ENCODE measurements around the gene L3MBTL1.

L3MBTL1 gene

GRCh38 chr20:43549416-43550065, 42.0 kb downstream of the L3MBTL1 start:
- no peak overlapping the region for H3K27ac ChIP-seq

GRCh38 chr20:43550456-43550855, 43.0 kb downstream of the L3MBTL1 start:
- no peak for DNase-seq (ENCODE audit: low read depth, low spot score)
- no peak overlapping the region for H3K27ac ChIP-seq

More at GRCh38 chr20:43549416-43550065, 42.0 kb downstream of the L3MBTL1 start:
- DNase-seq (ENCODE audit: low read depth, low spot score), result no peak

GRCh38 chr20:43554369-43554768, 46.9 kb downstream of the L3MBTL1 start:
- H3K27ac ChIP-seq, result no peak overlapping the region
- DNase-seq (ENCODE audit: low read depth, low spot score), result no peak

- no peak within 1 kb of the TSS for H3K27ac ChIP-seq
- DNase-seq (ENCODE audit: low read depth, low spot score), result no peak
Measured at GRCh38 chr20:43558412-43559146, 51.1 kb downstream of the L3MBTL1 start, which contains the start of gene SGK2. SGK2 (plus strand) TSS chr20:43559027; CDS start chr20:43566496, 7,469 bp downstream.

- DNase-seq (ENCODE audit: low read depth, low spot score), result no peak
- H3K27ac ChIP-seq, result no peak overlapping the region
Measured at GRCh38 chr20:43559147-43559987, 51.9 kb downstream of the L3MBTL1 start.

GRCh38 chr20:43560974-43561373, 53.5 kb downstream of the L3MBTL1 start:
- no peak for DNase-seq (ENCODE audit: low read depth, low spot score)
- no peak overlapping the region for H3K27ac ChIP-seq

- DNase-seq (ENCODE audit: low read depth, low spot score), result no peak
- no peak overlapping the region for H3K27ac ChIP-seq
Measured at GRCh38 chr20:43563429-43563828, 55.9 kb downstream of the L3MBTL1 start.

GRCh38 chr20:43563991-43564390, 56.5 kb downstream of the L3MBTL1 start:
- DNase-seq (ENCODE audit: low read depth, low spot score), result no peak
- no peak overlapping the region for H3K27ac ChIP-seq

- DNase-seq (ENCODE audit: low read depth, low spot score), result no peak
- H3K27ac ChIP-seq, result no peak overlapping the region
Measured at GRCh38 chr20:43564455-43564854, 57.0 kb downstream of the L3MBTL1 start.

- DNase-seq (ENCODE audit: low read depth, low spot score), result no peak
- no peak overlapping the region for H3K27ac ChIP-seq
Measured at GRCh38 chr20:43564993-43565757, 57.7 kb downstream of the L3MBTL1 start.

GRCh38 chr20:43565758-43566104, 58.2 kb downstream of the L3MBTL1 start:
- H3K27ac ChIP-seq, result no peak overlapping the region
- DNase-seq (ENCODE audit: low read depth, low spot score), result no peak

- no peak for DNase-seq (ENCODE audit: low read depth, low spot score)
- no peak overlapping the region for H3K27ac ChIP-seq
Measured at GRCh38 chr20:43567477-43567876, 60.0 kb downstream of the L3MBTL1 start.

- DNase-seq (ENCODE audit: low read depth, low spot score), result no peak
- H3K27ac ChIP-seq, result no peak overlapping the region
Measured at GRCh38 chr20:43568706-43569105, 61.2 kb downstream of the L3MBTL1 start.

GRCh38 chr20:43569282-43569681, 61.8 kb downstream of the L3MBTL1 start:
- H3K27ac ChIP-seq, result no peak overlapping the region
- no peak for DNase-seq (ENCODE audit: low read depth, low spot score)

- DNase-seq (ENCODE audit: low read depth, low spot score), result no peak
- H3K27ac ChIP-seq, result no peak overlapping the region
Measured at GRCh38 chr20:43570496-43570895, 63.0 kb downstream of the L3MBTL1 start.

- DNase-seq (ENCODE audit: low read depth, low spot score), result no peak
- H3K27ac ChIP-seq, result no peak overlapping the region
Measured at GRCh38 chr20:43571310-43571709, 63.8 kb downstream of the L3MBTL1 start.

GRCh38 chr20:43571771-43572170, 64.3 kb downstream of the L3MBTL1 start:
- no peak for DNase-seq (ENCODE audit: low read depth, low spot score)

GRCh38 chr20:43572891-43573290, 65.4 kb downstream of the L3MBTL1 start:
- no peak for DNase-seq (ENCODE audit: low read depth, low spot score)
- H3K27ac ChIP-seq, result no peak overlapping the region

More at GRCh38 chr20:43571771-43572170, 64.3 kb downstream of the L3MBTL1 start:
- no peak overlapping the region for H3K27ac ChIP-seq

- DNase-seq (ENCODE audit: low read depth, low spot score), result no peak
- H3K27ac ChIP-seq, result no peak overlapping the region
Measured at GRCh38 chr20:43576108-43576507, 68.6 kb downstream of the L3MBTL1 start.

Data from epithelial cell of prostate (primary cell).